H1 (cell line): ENCODE data around the gene KCNK7.
A peak's percentile ranks its signal among the peaks of the same experiment; 100 is the strongest.

Experiments used
- CEBPB ChIP-seq: IDR thresholded peaks from 2 replicates; pipeline ENCODE4 v1.6.1; 2012; ENCODE audit warnings: low read depth, low read length
- CHD1 ChIP-seq: IDR thresholded peaks from 2 replicates; pipeline ENCODE4 v1.6.1; 2012; ENCODE audit warnings: low read depth, low read length, improper control_type of control experiment
- GABPA ChIP-seq: IDR thresholded peaks from 2 replicates; pipeline ENCODE4 v1.6.1; 2011; ENCODE audit warnings: mild to moderate bottlenecking, low read length, moderate library complexity, borderline replicate concordance; ENCODE audit not compliant: insufficient read depth
- GTF2F1 ChIP-seq: IDR thresholded peaks from 2 replicates; pipeline ENCODE4 v1.6.1; 2012; ENCODE audit warnings: low read depth, low read length, improper control_type of control experiment, borderline replicate concordance
- NRF1 ChIP-seq: IDR thresholded peaks from 2 replicates; pipeline ENCODE4 v1.6.1; 2011; ENCODE audit warnings: mild to moderate bottlenecking, low read depth, low read length, improper control_type of control experiment
- POLR2A ChIP-seq, 2 experiments: IDR thresholded peaks; 1 replicate in 1 of 2; 2 replicates in 1 of 2; pipeline ENCODE4 v1.6.1; 2011; ENCODE audit warnings: low read depth in 2 of 2, low read length in 2 of 2, mild to moderate bottlenecking in 2 of 2; ENCODE audit errors: control extremely low read depth in 1 of 2
- TAF1 ChIP-seq: IDR thresholded peaks from 2 replicates; pipeline ENCODE4 v1.6.1; 2011; ENCODE audit warnings: mild to moderate bottlenecking, low read depth, low read length
- TBP ChIP-seq: IDR thresholded peaks from 2 replicates; pipeline ENCODE4 v1.6.1; 2011; ENCODE audit warnings: low read depth, low read length, improper control_type of control experiment
- TF ChIP-seq, protein P1 (sequence below), 3 experiments: IDR thresholded peaks; 1 replicate in 2 of 3; 2 replicates in 1 of 3; pipeline versions ENCODE4 v1.5.1 to v1.6.1; 2011; ENCODE audit warnings: low read length in 3 of 3, mild to moderate bottlenecking in 3 of 3, inconsistent platforms in 2 of 3, low read depth in 1 of 3, moderate library complexity in 1 of 3; ENCODE audit not compliant: insufficient read depth in 1 of 3; ENCODE audit errors: control extremely low read depth in 1 of 3

- TF ChIP-seq TAF1 = peak; percentile 63
- no peak for TF ChIP-seq NRF1
- TF ChIP-seq, protein P1, sequence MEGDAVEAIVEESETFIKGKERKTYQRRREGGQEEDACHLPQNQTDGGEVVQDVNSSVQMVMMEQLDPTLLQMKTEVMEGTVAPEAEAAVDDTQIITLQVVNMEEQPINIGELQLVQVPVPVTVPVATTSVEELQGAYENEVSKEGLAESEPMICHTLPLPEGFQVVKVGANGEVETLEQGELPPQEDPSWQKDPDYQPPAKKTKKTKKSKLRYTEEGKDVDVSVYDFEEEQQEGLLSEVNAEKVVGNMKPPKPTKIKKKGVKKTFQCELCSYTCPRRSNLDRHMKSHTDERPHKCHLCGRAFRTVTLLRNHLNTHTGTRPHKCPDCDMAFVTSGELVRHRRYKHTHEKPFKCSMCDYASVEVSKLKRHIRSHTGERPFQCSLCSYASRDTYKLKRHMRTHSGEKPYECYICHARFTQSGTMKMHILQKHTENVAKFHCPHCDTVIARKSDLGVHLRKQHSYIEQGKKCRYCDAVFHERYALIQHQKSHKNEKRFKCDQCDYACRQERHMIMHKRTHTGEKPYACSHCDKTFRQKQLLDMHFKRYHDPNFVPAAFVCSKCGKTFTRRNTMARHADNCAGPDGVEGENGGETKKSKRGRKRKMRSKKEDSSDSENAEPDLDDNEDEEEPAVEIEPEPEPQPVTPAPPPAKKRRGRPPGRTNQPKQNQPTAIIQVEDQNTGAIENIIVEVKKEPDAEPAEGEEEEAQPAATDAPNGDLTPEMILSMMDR (IDR thresholded peaks at IDR 0.05; ENCODE audit: control extremely low read depth in 1 of 3, insufficient read depth in 1 of 3, low read depth in 1 of 3, low read length in 3 of 3) = no peak
- no peak for TF ChIP-seq CHD1
- peak in 1 of 2 experiments; percentile 66; a peak in 1 of 3 replicates for TF ChIP-seq POLR2A (IDR thresholded peaks at IDR 0.05; ENCODE audit: control extremely low read depth in 1 of 2, low read depth in 2 of 2, low read length in 2 of 2)
- no peak for TF ChIP-seq CEBPB
- no peak for TF ChIP-seq TBP
- TF ChIP-seq GABPA = no peak
- no peak for TF ChIP-seq GTF2F1
Observed at GRCh38 chr11:65642014-65642671, 46.5 kb upstream of the KCNK7 start.
